ENCODE data around the gene PRND. TPM values are rescaled to one million over a fixed set of nuclear protein-coding genes. Genes with fewer than 3 reads are reported as not detected.

PRND gene, protein sequence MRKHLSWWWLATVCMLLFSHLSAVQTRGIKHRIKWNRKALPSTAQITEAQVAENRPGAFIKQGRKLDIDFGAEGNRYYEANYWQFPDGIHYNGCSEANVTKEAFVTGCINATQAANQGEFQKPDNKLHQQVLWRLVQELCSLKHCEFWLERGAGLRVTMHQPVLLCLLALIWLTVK
- total RNA-seq, result not detected

DNA sequence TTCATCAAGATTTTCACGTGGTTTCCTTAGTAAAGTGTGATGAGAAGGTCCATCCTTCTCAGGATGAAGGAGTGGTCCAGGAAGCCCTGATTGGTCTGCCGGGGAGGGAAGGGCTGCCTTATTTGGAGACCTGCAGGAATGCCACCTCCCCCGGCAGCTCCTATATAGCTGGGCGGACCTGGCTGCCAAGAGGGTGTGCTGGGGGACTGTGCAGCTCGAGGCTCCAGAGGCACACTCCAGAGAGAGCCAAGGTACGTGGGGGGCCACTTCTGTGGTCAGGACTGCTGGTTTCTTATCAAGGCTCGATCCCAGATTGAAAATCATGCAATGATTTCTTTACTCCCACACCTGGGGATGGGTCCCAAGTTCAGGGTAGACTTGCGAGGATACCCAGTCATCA is at the start of gene PRND:
Gene PRND (plus strand): TSS at position 191 of the 400 bp plus-strand sequence. CDS start 2,643 bp downstream, outside the sequence.
- no peaks in the 10 kb centered on the region for H3K9me3 Mint-ChIP-seq
- no peak for ATAC-seq (replicated peaks in 1 of 2)
- no peaks in the 10 kb centered on the region for H3K27me3 Mint-ChIP-seq (ENCODE audit: low read depth)
- peaks cover 17% of the 10 kb centered on the region for H3K4me1 Mint-ChIP-seq (ENCODE audit: low read depth)
- no peaks in the 10 kb centered on the region for H3K36me3 Mint-ChIP-seq (ENCODE audit: insufficient read depth in 2 of 2)
- DNase-seq, result no peak
- H3K27ac Mint-ChIP-seq, result no peak within 1 kb of the TSS
- peak within 1 kb of the TSS in 1 of 2 donors; percentile 23 for H3K4me3 Mint-ChIP-seq

DNA sequence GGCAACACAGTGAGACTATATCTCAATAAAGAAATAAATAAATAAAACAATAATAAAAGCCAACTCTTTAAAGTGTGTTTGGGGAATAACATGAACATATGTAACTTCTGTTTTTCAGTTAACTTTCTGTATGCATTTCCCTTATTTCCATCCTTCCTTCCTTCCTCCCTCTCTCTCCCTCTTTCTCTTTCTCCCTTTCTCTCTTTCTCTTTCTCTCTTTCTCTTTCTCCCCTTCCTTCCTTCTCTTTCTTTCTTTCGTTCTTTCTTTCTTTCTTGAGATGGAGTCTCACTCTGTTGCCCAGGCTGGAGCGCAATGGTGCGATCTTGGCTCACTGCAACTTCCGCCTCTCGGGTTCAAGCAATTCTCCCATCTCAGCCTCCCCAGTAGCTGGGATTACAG is 48.8 kb upstream of the PRND start:
- DNase-seq (no peak), ATAC-seq (replicated peaks in 1 of 2) (no peak)
- H3K27me3 Mint-ChIP-seq (ENCODE audit: low read depth), result peaks cover 5% of the 10 kb centered on the region
- no peak overlapping the region for H3K27ac Mint-ChIP-seq
- H3K4me1 Mint-ChIP-seq (ENCODE audit: low read depth), result no peaks in the 10 kb centered on the region
- H3K4me3 Mint-ChIP-seq, result no peak overlapping the region
- H3K36me3 Mint-ChIP-seq (ENCODE audit: insufficient read depth in 2 of 2), result no peaks in the 10 kb centered on the region
- peaks cover 0 to 1% of the 10 kb centered on the region in 2 donors for H3K9me3 Mint-ChIP-seq

DNA sequence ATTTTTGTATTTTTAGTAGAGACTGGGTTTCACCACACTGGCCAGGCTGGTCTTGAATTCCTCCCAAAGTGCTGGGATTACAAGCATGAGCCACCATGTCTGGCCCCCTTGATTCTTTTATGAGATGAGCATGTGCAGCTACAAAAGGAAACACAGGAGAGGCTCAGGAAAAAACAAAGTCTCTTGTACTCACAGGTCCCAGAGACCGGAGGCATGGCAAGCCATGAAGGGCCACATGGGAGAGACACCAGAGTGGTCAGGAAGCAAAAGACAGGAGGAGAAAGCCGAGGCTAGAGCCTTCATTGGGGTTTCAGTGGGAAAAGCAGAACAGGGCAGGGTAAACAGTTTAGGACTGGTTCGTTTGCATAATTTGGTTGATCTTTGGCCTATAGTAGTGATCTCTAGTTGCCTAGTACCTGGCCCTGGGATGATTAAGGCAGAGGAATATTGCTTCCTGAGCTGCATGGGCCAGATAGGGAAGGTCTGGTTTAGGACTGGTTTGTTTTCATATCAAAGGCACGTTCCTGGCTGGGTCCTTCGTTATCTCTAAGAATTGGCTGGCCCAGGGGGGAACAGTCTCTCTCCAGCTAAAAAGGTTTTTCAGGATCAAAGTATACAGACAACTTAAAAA is 48.2 kb upstream of the PRND start:
- H3K4me3 Mint-ChIP-seq, result no peak overlapping the region
- no peak overlapping the region for H3K27ac Mint-ChIP-seq
- ATAC-seq (replicated peaks in 1 of 2), result no peak
- peaks cover 5% of the 10 kb centered on the region for H3K27me3 Mint-ChIP-seq (ENCODE audit: low read depth)
- no peak for DNase-seq
- H3K4me1 Mint-ChIP-seq (ENCODE audit: low read depth), result no peaks in the 10 kb centered on the region
- peaks cover 0 to 1% of the 10 kb centered on the region in 2 donors for H3K9me3 Mint-ChIP-seq
- no peaks in the 10 kb centered on the region for H3K36me3 Mint-ChIP-seq (ENCODE audit: insufficient read depth in 2 of 2)

DNA sequence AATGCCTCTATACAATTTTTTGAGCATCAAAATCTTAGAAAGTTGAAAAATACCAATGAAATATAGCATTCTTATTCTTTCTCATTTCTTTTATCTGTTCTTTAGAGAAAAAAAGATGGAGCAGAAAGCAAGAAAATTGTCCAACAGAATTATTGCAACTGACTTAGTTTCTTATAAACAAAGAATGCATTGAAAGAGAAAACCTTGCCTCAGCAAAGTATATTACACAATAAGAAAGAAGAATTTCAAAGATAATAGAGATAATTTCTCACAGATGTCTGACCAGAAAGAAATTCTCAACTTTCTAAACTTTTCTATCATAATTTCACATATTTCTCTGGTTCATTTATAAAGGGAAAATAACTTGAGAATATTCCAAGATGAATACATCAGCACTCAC is 47.0 kb upstream of the PRND start:
- DNase-seq (no peak), ATAC-seq (replicated peaks in 1 of 2) (no peak)
- no peaks in the 10 kb centered on the region for H3K36me3 Mint-ChIP-seq (ENCODE audit: insufficient read depth in 2 of 2)
- no peak overlapping the region for H3K4me3 Mint-ChIP-seq
- H3K27ac Mint-ChIP-seq, result no peak overlapping the region
- H3K9me3 Mint-ChIP-seq, result peaks cover 0 to 1% of the 10 kb centered on the region in 2 donors
- no peaks in the 10 kb centered on the region for H3K4me1 Mint-ChIP-seq (ENCODE audit: low read depth)
- H3K27me3 Mint-ChIP-seq (ENCODE audit: low read depth), result peaks cover 5% of the 10 kb centered on the region

DNA sequence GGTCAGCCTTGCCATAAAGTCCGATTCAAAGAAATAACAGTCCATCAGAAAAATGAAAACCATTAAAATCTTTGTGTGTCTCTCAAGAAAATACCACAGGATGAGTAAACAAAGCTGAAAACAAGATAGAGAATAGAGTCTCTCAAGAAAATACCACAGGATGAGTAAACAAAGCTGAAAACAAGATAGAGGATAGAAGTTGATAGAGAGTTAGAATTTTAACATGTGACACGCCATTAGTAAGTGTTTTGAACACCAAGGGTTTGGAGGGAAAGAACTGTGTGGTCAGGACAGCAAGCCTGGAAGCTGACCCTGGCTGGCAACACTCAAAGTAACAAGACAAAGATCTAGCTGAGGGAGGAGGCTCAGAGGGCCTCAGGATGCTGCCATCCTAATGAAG is 43.9 kb upstream of the PRND start:
- Mint-ChIP-seq H3K27me3 (ENCODE audit: low read depth) (no peaks in the 10 kb centered on the region), H3K4me1 (ENCODE audit: low read depth) (no peaks in the 10 kb centered on the region), H3K9me3 (no peaks in the 10 kb centered on the region), H3K36me3 (ENCODE audit: insufficient read depth in 2 of 2) (no peaks in the 10 kb centered on the region), H3K4me3 (peak overlapping the region in 1 of 2 donors; percentile 11), H3K27ac (peak overlapping the region; percentile 17)
- ATAC-seq (replicated peaks in 1 of 2), result peak; percentile 27 to 54
- no peak for DNase-seq

DNA sequence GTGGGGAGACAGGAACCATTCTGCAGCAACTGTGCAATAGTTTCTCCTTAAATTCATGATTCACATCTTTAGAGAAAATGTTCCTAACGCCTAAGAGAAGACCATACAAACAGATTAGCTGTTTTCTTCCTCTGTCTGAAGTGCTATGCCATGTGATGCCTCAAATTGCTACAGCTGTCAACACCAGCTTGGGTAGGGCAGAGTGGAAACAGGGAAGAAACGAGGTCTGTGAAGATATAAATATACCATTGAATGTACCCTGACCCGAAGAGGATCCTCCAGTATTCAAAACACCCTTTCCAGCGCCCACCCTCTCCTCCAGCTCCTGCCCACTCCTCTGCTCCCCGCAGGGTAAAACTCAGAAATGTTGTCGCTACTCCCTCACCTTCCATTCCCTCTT is 40.3 kb upstream of the PRND start:
- Mint-ChIP-seq H3K4me3 (no peak overlapping the region), H3K36me3 (ENCODE audit: insufficient read depth in 2 of 2) (peaks cover 0 to 2% of the 10 kb centered on the region in 2 donors), H3K27ac (no peak overlapping the region), H3K27me3 (ENCODE audit: low read depth) (no peaks in the 10 kb centered on the region), H3K9me3 (no peaks in the 10 kb centered on the region), H3K4me1 (ENCODE audit: low read depth) (peaks cover 31% of the 10 kb centered on the region)
- DNase-seq (no peak), ATAC-seq (replicated peaks in 1 of 2) (no peak)

DNA sequence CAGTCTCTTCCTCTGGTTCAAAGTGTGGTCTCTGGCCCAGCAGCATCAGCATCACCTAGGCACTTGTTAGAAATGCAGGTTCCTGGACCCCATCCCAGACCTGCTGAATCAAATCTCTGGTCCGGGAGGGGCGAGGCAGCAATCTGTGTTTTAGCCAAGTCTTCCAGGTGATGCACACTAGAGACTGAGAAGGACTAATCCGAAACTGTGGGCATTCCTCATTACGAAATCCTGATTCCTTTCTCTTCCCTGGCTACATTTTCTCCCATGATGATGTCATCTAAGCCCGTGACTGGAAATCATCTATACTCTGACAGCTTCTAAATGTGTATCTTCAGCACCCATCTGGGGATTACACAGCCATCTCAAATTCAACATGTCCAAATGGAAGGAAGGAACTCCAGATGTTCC is 39.7 kb upstream of the PRND start:
- DNase-seq (no peak), ATAC-seq (replicated peaks in 1 of 2) (no peak)
- peaks cover 31% of the 10 kb centered on the region for H3K4me1 Mint-ChIP-seq (ENCODE audit: low read depth)
- H3K36me3 Mint-ChIP-seq (ENCODE audit: insufficient read depth in 2 of 2), result peaks cover 0 to 2% of the 10 kb centered on the region in 2 donors
- no peaks in the 10 kb centered on the region for H3K9me3 Mint-ChIP-seq
- H3K27ac Mint-ChIP-seq, result no peak overlapping the region
- H3K4me3 Mint-ChIP-seq, result no peak overlapping the region
- no peaks in the 10 kb centered on the region for H3K27me3 Mint-ChIP-seq (ENCODE audit: low read depth)

DNA sequence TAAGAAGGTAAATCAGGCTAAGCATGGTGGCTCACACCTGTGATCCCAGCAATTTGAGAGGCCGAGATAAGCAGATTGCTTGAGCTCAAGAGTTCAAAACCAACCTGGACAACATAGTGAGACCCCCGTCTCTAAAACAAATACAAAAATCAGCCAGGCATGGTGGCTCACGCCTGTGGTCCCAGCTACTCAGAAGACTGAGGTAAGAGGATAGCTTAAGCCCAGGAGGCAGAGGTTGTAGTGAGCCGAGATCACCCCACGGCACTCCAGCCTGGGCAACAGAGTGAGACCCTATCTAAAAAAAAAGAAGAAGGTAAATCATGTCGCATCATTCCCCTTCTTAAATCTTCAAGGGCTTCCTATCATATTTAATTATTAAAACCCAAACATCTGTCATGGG is 39.0 kb upstream of the PRND start:
- ATAC-seq (replicated peaks in 1 of 2), result no peak
- DNase-seq, result no peak
- Mint-ChIP-seq H3K36me3 (ENCODE audit: insufficient read depth in 2 of 2) (peaks cover 4% of the 10 kb centered on the region in 2 donors), H3K27ac (peak overlapping the region; percentile 30), H3K9me3 (no peaks in the 10 kb centered on the region), H3K27me3 (ENCODE audit: low read depth) (no peaks in the 10 kb centered on the region), H3K4me1 (ENCODE audit: low read depth) (peaks cover 37% of the 10 kb centered on the region), H3K4me3 (no peak overlapping the region)

DNA sequence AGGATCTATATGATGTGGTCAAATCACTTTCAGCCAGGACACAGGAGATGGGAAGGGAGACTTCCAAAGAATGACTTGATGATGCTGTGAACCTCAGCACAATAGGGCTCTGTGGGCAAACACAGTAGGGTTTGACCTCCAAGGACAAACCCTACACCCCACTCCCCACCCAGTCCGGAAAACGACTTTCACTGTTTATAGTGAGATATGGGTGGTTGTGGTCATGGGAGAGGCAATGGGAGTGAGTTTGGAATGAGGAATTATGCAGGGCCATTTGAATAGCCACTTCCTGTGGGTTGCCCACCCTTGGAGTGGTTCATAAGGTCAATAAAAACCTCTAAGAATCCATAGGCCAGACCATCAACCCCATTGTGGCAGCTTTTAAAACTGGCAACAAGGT is 38.4 kb upstream of the PRND start:
- Mint-ChIP-seq H3K27ac (peak overlapping the region; percentile 55), H3K9me3 (no peaks in the 10 kb centered on the region), H3K4me3 (peak overlapping the region in 1 of 2 donors; percentile 23), H3K36me3 (ENCODE audit: insufficient read depth in 2 of 2) (peaks cover 4 to 6% of the 10 kb centered on the region in 2 donors), H3K27me3 (ENCODE audit: low read depth) (no peaks in the 10 kb centered on the region), H3K4me1 (ENCODE audit: low read depth) (peaks cover 43% of the 10 kb centered on the region)
- DNase-seq (no peak), ATAC-seq (replicated peaks in 1 of 2) (no peak)

DNA sequence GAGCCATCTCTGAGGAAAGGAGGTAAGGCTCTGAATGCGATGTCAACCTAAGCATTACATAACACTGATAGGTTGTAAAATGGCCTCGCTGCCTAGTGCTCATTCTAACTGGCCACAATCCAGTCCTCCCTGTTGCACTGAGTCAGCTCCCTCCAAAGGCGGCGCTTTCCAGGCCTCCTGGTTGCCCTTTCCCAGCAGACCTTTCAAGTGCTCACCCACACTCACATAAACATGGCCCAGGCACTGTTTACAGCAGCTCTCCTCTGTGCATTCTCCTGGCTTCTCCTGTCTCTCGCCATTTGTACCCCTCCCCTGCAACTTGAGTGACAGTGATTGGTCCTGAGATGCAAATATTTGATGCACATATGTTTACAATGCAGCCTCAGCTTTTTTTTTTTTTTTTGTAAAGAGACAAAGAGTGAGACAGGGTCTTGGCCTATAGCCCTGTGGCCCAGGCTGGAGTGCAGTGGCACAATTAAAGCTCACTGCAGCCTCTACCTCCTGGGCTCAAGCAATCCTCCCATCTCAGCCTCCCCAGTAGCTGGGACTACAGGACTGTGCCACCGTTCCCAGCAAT is 36.8 kb upstream of the PRND start:
- ATAC-seq (replicated peaks in 1 of 2), result no peak
- Mint-ChIP-seq H3K27ac (peak overlapping the region; percentile 100), H3K9me3 (no peaks in the 10 kb centered on the region), H3K36me3 (ENCODE audit: insufficient read depth in 2 of 2) (peaks cover 6 to 13% of the 10 kb centered on the region in 2 donors), H3K4me3 (peak overlapping the region; percentile 84 to 97), H3K27me3 (ENCODE audit: low read depth) (no peaks in the 10 kb centered on the region), H3K4me1 (ENCODE audit: low read depth) (peaks cover 57% of the 10 kb centered on the region)
- no peak for DNase-seq

DNA sequence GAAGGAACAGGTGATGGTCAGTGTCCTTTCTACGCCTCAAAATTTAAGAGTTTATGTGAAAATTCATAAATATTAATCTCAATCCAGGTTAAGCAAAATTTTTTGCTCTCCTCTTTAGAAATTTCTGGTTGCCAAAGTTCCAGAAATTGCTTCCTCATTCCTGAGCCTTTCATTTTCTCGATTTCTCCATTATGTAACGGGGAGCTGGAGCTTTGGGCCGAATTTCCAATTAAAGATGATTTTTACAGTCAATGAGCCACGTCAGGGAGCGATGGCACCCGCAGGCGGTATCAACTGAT is 35.8 kb upstream of the PRND start:
- H3K4me3 Mint-ChIP-seq, result peak overlapping the region; percentile 84 to 97
- DNase-seq (no peak), ATAC-seq (replicated peaks in 1 of 2) (no peak)
- H3K27ac Mint-ChIP-seq, result peak overlapping the region; percentile 100
- peaks cover 6 to 17% of the 10 kb centered on the region in 2 donors for H3K36me3 Mint-ChIP-seq (ENCODE audit: insufficient read depth in 2 of 2)
- H3K4me1 Mint-ChIP-seq (ENCODE audit: low read depth), result peaks cover 66% of the 10 kb centered on the region
- H3K27me3 Mint-ChIP-seq (ENCODE audit: low read depth), result no peaks in the 10 kb centered on the region
- no peaks in the 10 kb centered on the region for H3K9me3 Mint-ChIP-seq

DNA sequence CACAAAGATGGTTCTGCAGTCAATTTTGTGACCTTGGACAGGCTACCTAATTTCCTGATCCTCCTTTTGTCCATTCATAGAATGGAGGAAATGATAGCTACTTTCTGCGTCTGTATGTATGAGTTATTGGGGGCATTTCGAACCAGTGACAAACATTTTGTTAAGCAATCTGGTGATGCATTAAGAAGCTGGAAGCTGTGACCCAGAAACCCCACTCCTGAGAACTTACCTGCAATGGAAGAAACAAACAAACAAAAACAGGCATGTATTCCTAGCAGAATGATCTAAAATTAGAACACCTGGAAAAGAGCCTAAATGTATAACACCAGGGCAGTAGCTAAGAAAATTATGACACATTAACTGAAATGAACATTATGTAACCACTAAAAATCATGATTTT is 33.4 kb upstream of the PRND start:
- peaks cover 89% of the 10 kb centered on the region for H3K4me1 Mint-ChIP-seq (ENCODE audit: low read depth)
- no peaks in the 10 kb centered on the region for H3K27me3 Mint-ChIP-seq (ENCODE audit: low read depth)
- ATAC-seq (replicated peaks in 1 of 2) (no peak), DNase-seq (no peak)
- no peaks in the 10 kb centered on the region for H3K9me3 Mint-ChIP-seq
- peak overlapping the region; percentile 60 to 77 for H3K4me3 Mint-ChIP-seq
- H3K36me3 Mint-ChIP-seq (ENCODE audit: insufficient read depth in 2 of 2), result peaks cover 10 to 29% of the 10 kb centered on the region in 2 donors
- peak overlapping the region; percentile 52 for H3K27ac Mint-ChIP-seq

DNA sequence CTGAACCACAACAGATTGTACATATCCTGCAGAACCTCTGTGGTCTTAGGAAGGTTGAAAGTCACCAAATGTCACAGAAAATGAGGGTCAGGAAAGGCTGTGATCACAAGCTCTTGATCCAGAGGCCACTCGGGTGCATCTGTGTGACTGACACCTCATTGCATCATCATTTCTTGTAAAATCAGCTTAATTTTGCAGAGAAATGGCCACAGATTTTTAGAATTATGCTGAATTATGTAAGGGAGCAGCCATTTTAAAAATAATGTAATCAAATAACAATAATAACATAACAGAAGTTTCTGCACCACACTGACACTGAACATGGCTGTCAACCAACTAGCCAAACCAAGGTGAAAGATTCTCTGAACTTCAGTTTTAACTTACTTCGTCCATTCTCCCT is 32.5 kb upstream of the PRND start:
- H3K27ac Mint-ChIP-seq, result peak overlapping the region; percentile 89
- no peak for ATAC-seq (replicated peaks in 1 of 2)
- H3K27me3 Mint-ChIP-seq (ENCODE audit: low read depth), result no peaks in the 10 kb centered on the region
- H3K36me3 Mint-ChIP-seq (ENCODE audit: insufficient read depth in 2 of 2), result peaks cover 10 to 30% of the 10 kb centered on the region in 2 donors
- peak overlapping the region; percentile 64 to 65 for H3K4me3 Mint-ChIP-seq
- no peak for DNase-seq
- H3K4me1 Mint-ChIP-seq (ENCODE audit: low read depth), result peaks cover 83% of the 10 kb centered on the region
- H3K9me3 Mint-ChIP-seq, result no peaks in the 10 kb centered on the region
